Astrocyte (in vitro differentiated cells and primary cell): ENCODE measurements around the gene DCP1B. TPM values are rescaled to one million over a fixed set of nuclear protein-coding genes. Genes with fewer than 3 reads are reported as not detected.

Source experiments
- DNase-seq: peaks from one replicate; pipeline ENCODE4 v3.0.0-alpha.2; 2010; ENCODE audit warnings: low read depth
- FAIRE-seq: peaks from 2 replicates; lab custom pipeline; 2011; peaks lifted over from hg19 to GRCh38; lab: Jason Lieb, UNC
- H2AFZ ChIP-seq: 2 replicates; pipeline ENCODE4 v1.6.0; 2012; ENCODE audit warnings: low read depth, low read length, inconsistent platforms
- H3K27ac ChIP-seq: 2 replicates; pipeline ENCODE4 v1.5.1; 2011; ENCODE audit warnings: low read depth, low read length, inconsistent platforms
- H3K27me3 ChIP-seq: 2 replicates; pipeline ENCODE4 v1.6.0; 2011; ENCODE audit warnings: low read length, inconsistent platforms; ENCODE audit not compliant: insufficient read depth
- H3K36me3 ChIP-seq: 2 replicates; pipeline ENCODE4 v1.5.1; 2011; ENCODE audit warnings: low read length, inconsistent platforms; ENCODE audit not compliant: insufficient read depth
- H3K4me1 ChIP-seq: 2 replicates; pipeline ENCODE4 v1.5.1; 2011; ENCODE audit warnings: low read length, inconsistent platforms; ENCODE audit not compliant: insufficient read depth
- H3K4me2 ChIP-seq: 2 replicates; pipeline ENCODE4 v1.6.0; 2012; ENCODE audit warnings: low read length, inconsistent platforms
- H3K4me3 ChIP-seq: 2 replicates; pipeline ENCODE4 v1.5.1; 2011; ENCODE audit warnings: low read depth, mild to moderate bottlenecking, low read length, inconsistent platforms; ENCODE audit not compliant: insufficient read depth
- H3K79me2 ChIP-seq: 2 replicates; pipeline ENCODE4 v1.6.0; 2012; ENCODE audit warnings: mild to moderate bottlenecking, low read length, inconsistent platforms; ENCODE audit not compliant: insufficient read depth
- H3K9ac ChIP-seq: 2 replicates; pipeline ENCODE4 v1.6.0; 2012; ENCODE audit warnings: mild to moderate bottlenecking, low read length, inconsistent platforms
- H3K9me3 ChIP-seq: 2 replicates; pipeline ENCODE4 v1.5.1; 2012; ENCODE audit warnings: low read depth, mild to moderate bottlenecking, low read length, inconsistent platforms; ENCODE audit not compliant: insufficient read depth
- H4K20me1 ChIP-seq: 2 replicates; pipeline ENCODE4 v1.6.0; 2012; ENCODE audit warnings: low read length, inconsistent platforms; ENCODE audit not compliant: insufficient read depth
- H3K27ac Mint-ChIP-seq: one replicate; pipeline ENCODE4 v1.8.0; 2021; ENCODE audit warnings: mild to moderate bottlenecking, mixed read lengths; ENCODE audit not compliant: unreplicated experiment
- H3K27me3 Mint-ChIP-seq: one replicate; pipeline ENCODE4 v1.8.0; 2021; ENCODE audit warnings: low read depth, mixed read lengths; ENCODE audit not compliant: unreplicated experiment
- H3K36me3 Mint-ChIP-seq: one replicate; pipeline ENCODE4 v1.8.0; 2021; ENCODE audit warnings: low read depth, mixed read lengths; ENCODE audit not compliant: unreplicated experiment
- H3K4me1 Mint-ChIP-seq: one replicate; pipeline ENCODE4 v1.8.0; 2021; ENCODE audit warnings: low read depth, mixed read lengths; ENCODE audit not compliant: unreplicated experiment
- H3K4me3 Mint-ChIP-seq: one replicate; pipeline ENCODE4 v1.8.0; 2021; ENCODE audit warnings: mild to moderate bottlenecking, moderate library complexity, mixed read lengths; ENCODE audit not compliant: unreplicated experiment
- H3K9me3 Mint-ChIP-seq: one replicate; pipeline ENCODE4 v1.8.0; 2021; ENCODE audit warnings: mild to moderate bottlenecking, mixed read lengths; ENCODE audit not compliant: unreplicated experiment
- EZH2 ChIP-seq: IDR thresholded peaks from 2 replicates; pipeline ENCODE4 v1.6.1; 2012; ENCODE audit warnings: mild to moderate bottlenecking, low read length, inconsistent platforms; ENCODE audit not compliant: insufficient read depth
- total RNA-seq: library from RNA; stranded (reverse); gene quantifications from 2 replicates; pipeline ENCODE4 v1.2.1, GENCODE V29; 2021
- TF ChIP-seq, protein P1 (sequence below): IDR thresholded peaks from 2 replicates; pipeline ENCODE4 v1.5.1; 2011; ENCODE audit warnings: low read depth, mild to moderate bottlenecking, inconsistent platforms, low read length, moderate library complexity; ENCODE audit not compliant: insufficient read depth

DCP1B gene
- total RNA-seq, 1 donor from 2014 or later = 13.1 TPM

- Histone ChIP-seq H3K4me2 (no peak overlapping the region), H3K27ac (no peak overlapping the region), H3K36me3 (no peaks in the 10 kb centered on the region), H2AFZ (no peak overlapping the region), H3K4me1 (no peaks in the 10 kb centered on the region), H3K4me3 (no peak overlapping the region), H3K79me2 (no peaks in the 10 kb centered on the region), H4K20me1 (no peaks in the 10 kb centered on the region), H3K9ac (no peak overlapping the region), H3K27me3 (no peaks in the 10 kb centered on the region), H3K9me3 (no peaks in the 10 kb centered on the region)
- peaks cover 6% of the 10 kb centered on the region for H3K9me3 Mint-ChIP-seq
- DNase-seq = no peak
- H3K27me3 Mint-ChIP-seq = peaks cover 12% of the 10 kb centered on the region
- H3K36me3 Mint-ChIP-seq = no peaks in the 10 kb centered on the region
- H3K4me1 Mint-ChIP-seq = no peaks in the 10 kb centered on the region
- TF ChIP-seq, protein P1, sequence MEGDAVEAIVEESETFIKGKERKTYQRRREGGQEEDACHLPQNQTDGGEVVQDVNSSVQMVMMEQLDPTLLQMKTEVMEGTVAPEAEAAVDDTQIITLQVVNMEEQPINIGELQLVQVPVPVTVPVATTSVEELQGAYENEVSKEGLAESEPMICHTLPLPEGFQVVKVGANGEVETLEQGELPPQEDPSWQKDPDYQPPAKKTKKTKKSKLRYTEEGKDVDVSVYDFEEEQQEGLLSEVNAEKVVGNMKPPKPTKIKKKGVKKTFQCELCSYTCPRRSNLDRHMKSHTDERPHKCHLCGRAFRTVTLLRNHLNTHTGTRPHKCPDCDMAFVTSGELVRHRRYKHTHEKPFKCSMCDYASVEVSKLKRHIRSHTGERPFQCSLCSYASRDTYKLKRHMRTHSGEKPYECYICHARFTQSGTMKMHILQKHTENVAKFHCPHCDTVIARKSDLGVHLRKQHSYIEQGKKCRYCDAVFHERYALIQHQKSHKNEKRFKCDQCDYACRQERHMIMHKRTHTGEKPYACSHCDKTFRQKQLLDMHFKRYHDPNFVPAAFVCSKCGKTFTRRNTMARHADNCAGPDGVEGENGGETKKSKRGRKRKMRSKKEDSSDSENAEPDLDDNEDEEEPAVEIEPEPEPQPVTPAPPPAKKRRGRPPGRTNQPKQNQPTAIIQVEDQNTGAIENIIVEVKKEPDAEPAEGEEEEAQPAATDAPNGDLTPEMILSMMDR = no peak
- TF ChIP-seq EZH2 = no peak
- FAIRE-seq = peak; percentile 17
- no peak overlapping the region for H3K27ac Mint-ChIP-seq
- H3K4me3 Mint-ChIP-seq = no peak overlapping the region
Observed at GRCh38 chr12:1910468-1910867, 93.8 kb downstream of the DCP1B start.

GRCh38 chr12:1908758-1909157 lies 95.5 kb downstream of the DCP1B start:
- DNase-seq = no peak
- no peaks in the 10 kb centered on the region for H3K36me3 ChIP-seq
- no peak overlapping the region for H3K4me3 ChIP-seq
- H2AFZ ChIP-seq = no peak overlapping the region
- H3K27ac ChIP-seq = no peak overlapping the region
- Mint-ChIP-seq H3K27me3 (peaks cover 5% of the 10 kb centered on the region), H3K36me3 (no peaks in the 10 kb centered on the region), H3K4me1 (no peaks in the 10 kb centered on the region), H3K9me3 (peaks cover 6% of the 10 kb centered on the region), H3K27ac (no peak overlapping the region), H3K4me3 (no peak overlapping the region)
- H4K20me1 ChIP-seq = no peaks in the 10 kb centered on the region
- H3K9ac ChIP-seq = no peak overlapping the region
- no peaks in the 10 kb centered on the region for H3K79me2 ChIP-seq
- FAIRE-seq = no peak
- H3K27me3 ChIP-seq = no peaks in the 10 kb centered on the region
- TF ChIP-seq EZH2 = no peak
- TF ChIP-seq, protein P1 = no peak
- no peaks in the 10 kb centered on the region for H3K4me1 ChIP-seq
- no peaks in the 10 kb centered on the region for H3K9me3 ChIP-seq
- no peak overlapping the region for H3K4me2 ChIP-seq

- Mint-ChIP-seq H3K27me3 (peaks cover 5% of the 10 kb centered on the region), H3K27ac (no peak overlapping the region), H3K9me3 (peaks cover 8% of the 10 kb centered on the region), H3K4me1 (no peaks in the 10 kb centered on the region), H3K4me3 (no peak overlapping the region), H3K36me3 (no peaks in the 10 kb centered on the region)
- no peak overlapping the region for H3K4me2 ChIP-seq
- no peak overlapping the region for H3K4me3 ChIP-seq
- TF ChIP-seq EZH2 = no peak
- TF ChIP-seq, protein P1 = no peak
- no peak overlapping the region for H3K9ac ChIP-seq
- DNase-seq (no peak), FAIRE-seq (no peak)
- H3K4me1 ChIP-seq = no peaks in the 10 kb centered on the region
- H3K36me3 ChIP-seq = no peaks in the 10 kb centered on the region
- H3K9me3 ChIP-seq = no peaks in the 10 kb centered on the region
- no peaks in the 10 kb centered on the region for H4K20me1 ChIP-seq
- no peak overlapping the region for H3K27ac ChIP-seq
- no peaks in the 10 kb centered on the region for H3K79me2 ChIP-seq
- H2AFZ ChIP-seq = peak overlapping the region; percentile 41
- no peaks in the 10 kb centered on the region for H3K27me3 ChIP-seq
Observed at GRCh38 chr12:1907652-1908611, 96.3 kb downstream of the DCP1B start.
